Transverse colon (tissue), 3 donors: ENCODE measurements around the gene RALGPS1.

Source experiments
- CTCF ChIP-seq, 5 experiments: fragments of 200-600 bp in 3 of 5; fragments of 450-650 bp in 2 of 5; sonication (generic) in 3 of 5; IDR thresholded peaks; 1 replicate in 2 of 5; 2 replicates in 3 of 5; pipeline ENCODE4 v1.5.1; 2016 to 2017; ENCODE audit warnings: antibody characterized with exemption in 5 of 5, inconsistent platforms in 3 of 5, mild to moderate bottlenecking in 2 of 5, moderate library complexity in 1 of 5
- POLR2A ChIP-seq: fragments of 450-650 bp; IDR thresholded peaks from one replicate; pipeline ENCODE4 v1.6.1; 2016; ENCODE audit warnings: antibody characterized with exemption, mild to moderate bottlenecking, moderate library complexity

GRCh38 chr9:126991183-126991582 is 76.6 kb downstream of the RALGPS1 start:
- TF ChIP-seq CTCF (IDR thresholded peaks at IDR 0.05) (no peak), POLR2A (no peak)
